ENCODE data around the gene SELENOP.
"Not testable (repeated sequence)": the region's sequence is repeated elsewhere in the genome, so short reads cannot be mapped to it uniquely, and the experiment has no call there.

Gene SELENOP

GRCh38 chr5:42828671-42829070 is 17.0 kb upstream of the SELENOP start:
- in situ Hi-C loops (cut with HindIII; ENCODE audit: low sequenced_read_pairs): no loop called here
- no peak overlapping the region for H3K4me3 ChIP-seq (ENCODE audit: low read depth, low read length)
- DNase-seq (ENCODE audit: low read depth): no peak
- TF ChIP-seq CTCF (IDR thresholded peaks at IDR 0.05; ENCODE audit: low read depth, low read length, missing control alignments): no peak

- in situ Hi-C loops (cut with HindIII; ENCODE audit: low sequenced_read_pairs): no loop called here
- H3K4me3 ChIP-seq (ENCODE audit: low read depth, low read length): no peak overlapping the region
- no peak for TF ChIP-seq CTCF (IDR thresholded peaks at IDR 0.05; ENCODE audit: low read depth, low read length, missing control alignments)
- DNase-seq (ENCODE audit: low read depth): no peak
These were observed 15.2 kb upstream of the SELENOP start for GRCh38 chr5:42826757-42827515.

- no peak for TF ChIP-seq CTCF (IDR thresholded peaks at IDR 0.05; ENCODE audit: low read depth, low read length, missing control alignments)
- no peak overlapping the region for H3K4me3 ChIP-seq (ENCODE audit: low read depth, low read length)
- in situ Hi-C loops (cut with HindIII; ENCODE audit: low sequenced_read_pairs): no loop called here
- DNase-seq (ENCODE audit: low read depth): no peak
These were observed 13.9 kb upstream of the SELENOP start for GRCh38 chr5:42825422-42826148.

GRCh38 chr5:42824347-42824976 is 12.8 kb upstream of the SELENOP start:
- TF ChIP-seq CTCF (IDR thresholded peaks at IDR 0.05; ENCODE audit: low read depth, low read length, missing control alignments): no peak
- in situ Hi-C loops (cut with HindIII; ENCODE audit: low sequenced_read_pairs): no loop called here
- no peak overlapping the region for H3K4me3 ChIP-seq (ENCODE audit: low read depth, low read length)
- DNase-seq (ENCODE audit: low read depth): no peak

- H3K4me3 ChIP-seq (ENCODE audit: low read depth, low read length): no peak overlapping the region
- in situ Hi-C loops (cut with HindIII; ENCODE audit: low sequenced_read_pairs): no loop called here
- no peak for TF ChIP-seq CTCF (IDR thresholded peaks at IDR 0.05; ENCODE audit: low read depth, low read length, missing control alignments)
- no peak for DNase-seq (ENCODE audit: low read depth)
These were observed 10.9 kb upstream of the SELENOP start for GRCh38 chr5:42822548-42822947.

GRCh38 chr5:42819745-42820144 is 8.1 kb upstream of the SELENOP start:
- no peak for TF ChIP-seq CTCF (IDR thresholded peaks at IDR 0.05; ENCODE audit: low read depth, low read length, missing control alignments)
- no peak overlapping the region for H3K4me3 ChIP-seq (ENCODE audit: low read depth, low read length)
- DNase-seq (ENCODE audit: low read depth): no peak
- in situ Hi-C loops (cut with HindIII; ENCODE audit: low sequenced_read_pairs): no loop called here

GRCh38 chr5:42816546-42816945 is 4.9 kb upstream of the SELENOP start:
- in situ Hi-C loops (cut with HindIII; ENCODE audit: low sequenced_read_pairs); DNase-seq (ENCODE audit: low read depth); H3K4me3 ChIP-seq (ENCODE audit: low read depth, low read length): not testable (repeated sequence)
